GM12891 (cell line): ENCODE data around the gene LAMP1.

Experiments used
- PAX5 ChIP-seq: IDR thresholded peaks from 2 replicates; pipeline ENCODE4 v1.6.1; 2011; ENCODE audit warnings: low read length, moderate library complexity, mild to moderate bottlenecking; ENCODE audit not compliant: insufficient read depth, severe bottlenecking
- POLR2A ChIP-seq: IDR thresholded peaks from 2 replicates; pipeline ENCODE4 v1.6.1; 2011; ENCODE audit warnings: low read depth, low read length, control low read depth
- POLR2AphosphoS5 ChIP-seq: IDR thresholded peaks from 2 replicates; pipeline ENCODE4 v1.6.1; 2011; ENCODE audit warnings: low read depth, low read length, control low read depth
- SPI1 ChIP-seq: IDR thresholded peaks from 2 replicates; pipeline ENCODE4 v1.6.1; 2011; ENCODE audit warnings: low read depth, low read length, control low read depth
- TAF1 ChIP-seq: IDR thresholded peaks from 2 replicates; pipeline ENCODE4 v1.6.1; 2011; ENCODE audit warnings: low read depth, low read length, control low read depth

GRCh38 chr13:113309473-113309872 is 12.4 kb downstream of the LAMP1 start:
- TF ChIP-seq POLR2A (no peak), TAF1 (no peak), POLR2AphosphoS5 (no peak), SPI1 (no peak), PAX5 (no peak)
